Activated CD8-positive, alpha-beta memory T cell treated with anti-CD3 and anti-CD28 coated beads, Interleukin-2, amount 50 U/mL, for 24 hours (primary cell): ENCODE results near the gene LCP2.

Experiments
- DNase-seq: peaks from one replicate; pipeline ENCODE4 v3.0.0-alpha.2; 2020; ENCODE audit errors: extremely low read depth

Gene LCP2

DNA sequence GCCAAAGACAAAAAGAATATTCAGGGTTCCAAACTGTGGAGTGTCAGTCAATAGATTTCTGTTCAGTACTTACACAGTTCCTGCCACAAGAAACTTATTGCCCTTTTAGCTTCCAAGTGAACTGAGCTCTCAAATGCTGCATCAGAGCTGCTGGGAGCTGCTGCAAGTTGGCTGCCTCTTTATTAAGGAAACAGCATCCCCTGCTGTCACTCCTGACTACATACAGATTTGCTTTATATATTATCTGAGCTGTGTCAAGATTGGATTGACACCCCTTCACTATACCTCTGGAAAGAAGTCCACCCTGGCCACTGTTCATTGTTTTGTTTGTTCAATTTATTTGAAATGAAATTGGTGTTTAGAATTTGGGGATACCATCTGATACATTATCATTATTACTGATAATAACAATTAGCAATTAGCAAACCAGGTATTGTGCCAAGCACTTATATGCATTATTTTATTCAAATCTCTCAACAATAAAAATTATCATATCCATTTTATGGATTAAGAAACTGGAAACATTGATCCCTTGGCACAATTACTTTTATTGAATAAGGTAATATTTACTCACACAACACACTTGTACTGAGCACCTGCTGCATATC, 81.2 kb downstream of the LCP2 start:
- no peak for DNase-seq

DNA sequence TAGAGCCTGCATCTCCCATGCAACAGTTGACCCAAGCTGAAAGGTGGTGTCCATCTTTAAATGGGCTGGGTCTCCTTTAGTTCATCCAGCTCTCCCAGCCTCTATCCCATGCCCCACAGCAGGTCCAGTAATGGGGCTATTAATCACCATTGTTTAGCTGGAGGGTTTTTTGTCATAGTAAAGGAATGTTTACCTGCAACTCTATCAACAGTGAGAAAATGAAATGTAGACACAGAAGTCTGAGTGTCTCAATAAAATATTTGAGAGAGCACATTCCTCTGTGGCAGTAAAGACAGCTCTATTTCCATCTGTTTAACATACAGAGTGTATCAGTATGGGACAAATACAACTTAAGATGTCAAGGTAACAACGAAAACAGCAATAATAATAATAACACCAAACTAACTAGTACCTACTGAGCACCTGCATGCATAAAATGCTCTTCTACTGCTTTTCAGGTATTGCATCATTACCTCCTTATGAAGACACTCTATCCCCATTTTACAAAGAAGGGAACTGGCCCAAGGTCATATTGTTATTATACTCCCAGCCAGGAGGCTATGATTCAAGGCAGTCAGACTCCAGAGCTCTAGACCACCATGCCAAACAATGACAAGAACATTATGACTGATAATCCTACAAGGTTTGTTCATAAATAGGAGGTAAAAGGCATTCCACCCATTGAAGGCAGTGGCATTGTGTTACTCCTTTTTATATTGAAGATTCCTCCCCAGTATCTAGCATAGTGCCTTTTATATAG, 85.8 kb downstream of the LCP2 start:
- no peak for DNase-seq

DNA sequence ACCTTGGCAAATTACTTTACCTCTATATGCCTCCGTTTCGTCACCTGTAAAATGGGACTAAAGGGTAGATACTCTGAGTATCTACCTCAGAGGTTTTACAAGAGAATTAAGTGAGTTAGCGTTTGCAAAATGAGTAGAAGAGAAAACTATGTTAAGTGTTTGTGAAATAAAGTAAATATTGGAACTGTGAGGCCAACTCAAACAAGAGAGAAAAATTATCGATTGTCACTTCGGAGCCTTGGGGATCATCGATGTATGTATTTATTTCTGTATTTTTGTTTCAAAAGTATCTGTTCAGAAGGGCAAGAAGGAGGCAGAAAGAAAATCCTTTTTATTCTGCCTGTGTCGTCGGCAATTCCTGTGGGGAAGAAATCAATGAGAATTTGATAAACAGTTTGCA, 90.6 kb downstream of the LCP2 start:
- DNase-seq: no peak

DNA sequence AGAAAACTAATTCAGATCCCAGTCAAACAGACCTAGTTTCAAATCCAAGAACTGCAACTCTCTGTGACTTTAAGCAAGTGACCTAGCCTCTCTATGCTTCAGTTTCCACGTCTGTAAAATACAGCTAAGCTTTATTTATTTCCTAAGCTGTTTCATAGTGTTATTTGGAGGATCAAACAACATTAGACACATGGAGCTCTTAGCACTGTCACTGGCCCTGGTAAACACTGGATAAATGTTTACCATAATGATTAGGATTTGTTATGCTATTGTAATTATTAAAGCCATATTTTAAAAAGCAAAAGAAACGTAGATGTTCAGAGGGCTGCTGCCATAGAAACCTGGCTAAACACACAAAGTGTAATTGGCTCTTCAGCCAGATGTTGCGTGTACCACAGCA, 91.4 kb downstream of the LCP2 start:
- no peak for DNase-seq

DNA sequence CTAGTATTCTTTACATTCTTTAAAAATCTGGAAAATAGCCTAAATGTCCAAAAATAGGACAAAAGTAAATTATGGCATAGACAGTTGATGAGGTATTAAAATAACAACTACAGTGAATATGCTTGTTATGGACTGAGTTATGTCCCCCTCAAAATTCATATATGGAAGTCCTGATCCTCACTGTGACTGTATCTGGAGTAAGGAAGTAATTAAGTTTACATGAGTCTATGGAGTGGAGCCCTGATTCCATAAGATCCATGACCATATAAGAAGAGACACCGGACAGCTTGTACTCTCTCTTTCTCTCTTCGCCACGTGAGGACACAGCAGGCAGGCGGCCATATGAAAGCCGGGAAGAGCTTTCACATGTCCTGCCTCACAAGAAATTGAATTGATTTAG, 93.4 kb downstream of the LCP2 start:
- DNase-seq: no peak

DNA sequence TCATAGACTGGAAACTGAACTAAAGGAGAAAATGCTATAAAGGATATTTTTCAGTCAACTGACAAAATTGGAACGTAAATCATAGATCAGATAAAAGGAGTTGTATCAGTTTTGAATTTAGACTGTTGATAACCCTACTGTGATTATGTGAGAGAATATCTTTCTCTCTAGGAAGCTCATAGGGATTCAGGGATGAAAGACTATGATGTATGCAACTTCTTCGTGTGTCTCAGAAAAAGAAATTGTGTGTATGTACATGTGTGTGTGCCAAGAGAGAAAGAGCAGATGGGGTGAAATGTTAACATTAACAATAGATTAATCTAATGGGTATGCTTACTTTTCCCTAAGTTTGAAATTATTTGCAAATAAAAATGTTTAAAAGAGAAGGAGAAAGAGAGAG, 95.5 kb downstream of the LCP2 start:
- no peak for DNase-seq

DNA sequence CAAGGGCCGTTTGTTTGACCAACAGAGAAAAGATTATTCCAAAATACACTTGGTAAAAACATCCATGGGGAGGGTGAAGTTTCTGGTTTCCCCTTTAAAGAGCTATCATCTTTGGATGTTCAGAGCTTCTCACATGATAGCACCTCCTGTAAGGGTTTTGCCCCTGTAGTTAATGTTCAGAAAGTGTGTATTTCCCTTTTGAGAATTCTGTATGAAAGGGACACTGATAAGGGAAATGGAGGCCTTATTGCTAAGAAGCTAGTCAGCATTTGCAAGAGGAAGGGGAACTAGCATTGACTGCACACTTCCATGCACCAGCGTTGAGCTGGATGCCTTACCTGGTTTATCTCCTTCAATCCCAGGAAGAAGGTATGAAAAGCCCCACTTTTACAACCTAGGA, 96.3 kb downstream of the LCP2 start:
- DNase-seq: no peak

DNA sequence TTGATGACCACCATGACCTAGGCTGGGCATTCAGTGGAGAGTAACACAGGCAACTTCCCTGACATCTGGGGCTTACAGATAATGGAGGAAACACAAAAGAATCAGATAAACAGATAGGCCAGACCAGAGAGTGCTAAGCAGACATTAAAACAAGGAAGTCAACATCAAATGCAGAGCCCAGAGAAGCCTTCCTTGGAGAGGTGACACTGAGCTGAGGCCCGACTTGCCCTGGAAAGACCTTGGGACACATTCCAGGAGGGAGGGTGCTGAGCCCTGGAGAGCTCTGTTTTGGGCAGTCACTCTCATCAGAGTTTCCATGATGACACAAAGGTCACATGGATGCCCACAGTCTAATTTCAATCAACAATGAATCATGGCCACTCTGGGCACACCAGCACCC, 96.7 kb downstream of the LCP2 start:
- DNase-seq: no peak
